DMS114 treated with DMSO at 0.1 percent for 48 hours (cell line): ENCODE data around the gene MYOT.
"Not testable (repeated sequence)": the region's sequence is repeated elsewhere in the genome, so short reads cannot be mapped to it uniquely, and the experiment has no call there.

Experiments
- DNase-seq: peaks from one replicate; lab custom pipeline; 2025; ENCODE audit not compliant: unreplicated experiment; lab: John Stamatoyannopoulos, UW

The MYOT gene

DNA sequence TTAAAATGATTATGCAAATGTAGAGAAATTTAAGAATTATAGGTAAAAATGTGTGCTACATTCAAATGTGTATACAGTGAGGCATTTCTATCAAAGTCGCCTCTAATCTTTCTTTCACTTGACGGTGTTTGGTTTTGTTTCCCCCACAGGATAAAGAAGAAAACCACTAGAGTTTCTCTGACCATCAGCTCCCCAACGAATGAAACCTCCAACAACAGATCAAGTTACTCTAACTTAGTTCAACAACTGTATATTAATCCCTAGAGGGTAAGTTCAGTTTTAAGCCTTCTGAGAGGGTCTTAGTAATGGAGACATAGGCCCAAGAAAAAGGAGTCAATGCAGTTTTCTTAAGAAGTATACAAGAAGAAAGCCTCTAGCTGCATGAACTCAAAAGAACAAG lies 11.5 kb upstream of the MYOT start:
- no peak for DNase-seq

DNA sequence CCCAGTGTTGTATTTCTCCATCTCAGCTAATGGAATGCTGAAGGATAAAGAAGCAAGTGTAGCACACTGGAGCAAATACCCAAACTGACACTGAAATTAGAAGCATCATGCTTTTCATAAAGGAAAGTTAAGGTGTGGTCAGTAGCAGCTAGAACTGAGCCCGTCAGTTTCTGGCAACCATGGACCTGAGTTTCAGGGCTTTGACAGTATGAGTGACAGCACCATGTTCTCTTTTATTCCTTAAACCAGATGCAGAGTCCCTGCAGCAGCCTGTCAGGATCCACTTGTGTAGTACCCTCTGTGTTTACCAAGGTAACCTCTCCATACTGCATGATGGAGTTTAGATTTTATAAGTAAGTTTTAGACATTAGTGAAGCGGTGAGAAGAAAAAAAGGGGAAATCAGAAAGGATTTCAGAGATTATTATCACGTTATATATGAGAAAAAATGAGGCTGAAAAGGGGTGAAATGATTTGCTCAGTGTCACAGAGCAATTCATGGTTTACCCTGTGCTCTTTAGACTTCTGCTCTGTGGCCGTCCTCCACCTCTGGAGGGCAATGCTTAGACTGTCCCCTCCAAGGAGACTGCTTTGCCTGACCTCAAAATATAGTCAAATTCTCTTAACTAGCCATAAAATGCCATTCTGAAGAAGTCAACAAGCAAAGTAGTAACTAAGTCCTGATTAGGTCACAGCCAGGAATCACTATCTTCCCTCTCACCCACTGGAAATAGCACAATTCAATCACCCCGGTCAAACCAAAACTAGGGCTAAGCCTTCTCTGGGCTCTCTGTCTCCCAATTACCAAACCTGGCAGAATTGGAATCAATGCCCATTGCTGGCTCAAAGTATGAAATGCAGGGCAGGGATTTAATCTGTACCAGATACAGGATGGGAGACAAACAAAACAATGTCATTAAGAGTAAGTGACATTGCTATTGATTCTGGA lies 10.5 kb upstream of the MYOT start:
- DNase-seq, result no peak

DNA sequence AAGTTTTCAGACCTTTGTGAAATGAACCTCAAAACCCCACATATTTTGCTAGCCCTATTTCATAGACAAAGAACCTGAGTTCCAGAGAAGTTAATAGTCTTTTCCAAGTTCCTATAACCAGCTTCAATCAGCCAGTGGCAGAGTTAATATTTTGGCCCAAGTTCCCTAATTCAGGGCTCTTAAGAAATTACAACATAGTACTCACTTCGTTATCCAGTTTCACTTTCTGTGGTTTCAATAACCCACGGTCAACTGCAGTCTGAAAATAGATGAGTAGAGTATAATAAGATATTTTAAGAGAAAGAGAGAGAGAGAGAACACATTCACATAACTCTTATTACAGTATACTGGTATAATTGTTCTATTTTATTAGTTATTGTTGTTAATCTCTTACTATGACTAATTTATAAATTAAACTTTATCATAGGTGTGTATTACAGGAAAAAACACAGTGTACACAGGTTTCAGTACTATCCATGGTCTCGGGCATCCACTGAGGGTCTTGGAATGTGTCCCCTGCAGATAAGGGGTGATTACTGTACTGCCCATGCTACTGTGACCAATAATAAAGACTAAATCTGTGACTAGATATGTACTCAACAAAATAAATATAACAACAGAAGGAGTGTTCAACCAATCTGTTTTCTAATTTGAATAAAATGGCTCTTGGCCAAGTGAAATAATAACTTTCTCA lies 9.3 kb upstream of the MYOT start:
- DNase-seq, result no peak

DNA sequence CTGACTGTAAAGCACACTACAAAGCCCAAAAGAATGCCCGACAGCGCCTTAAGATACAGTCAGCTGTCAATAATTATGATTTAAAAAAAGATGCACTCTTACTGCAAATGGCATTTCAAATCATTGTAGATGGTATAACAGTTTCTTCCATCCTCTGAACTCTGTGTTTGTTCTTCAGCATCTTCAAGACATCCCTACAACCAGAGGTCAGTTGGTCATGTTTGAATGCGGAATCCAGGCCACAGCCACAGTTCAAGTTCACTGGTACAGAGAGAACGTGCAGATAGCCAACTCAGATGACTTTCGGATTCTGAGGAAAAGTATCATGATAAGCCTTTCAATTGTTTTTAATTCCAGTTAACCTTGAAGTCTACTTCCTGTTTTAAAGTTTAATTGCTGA lies 8.7 kb upstream of the MYOT start:
- DNase-seq, result no peak

DNA sequence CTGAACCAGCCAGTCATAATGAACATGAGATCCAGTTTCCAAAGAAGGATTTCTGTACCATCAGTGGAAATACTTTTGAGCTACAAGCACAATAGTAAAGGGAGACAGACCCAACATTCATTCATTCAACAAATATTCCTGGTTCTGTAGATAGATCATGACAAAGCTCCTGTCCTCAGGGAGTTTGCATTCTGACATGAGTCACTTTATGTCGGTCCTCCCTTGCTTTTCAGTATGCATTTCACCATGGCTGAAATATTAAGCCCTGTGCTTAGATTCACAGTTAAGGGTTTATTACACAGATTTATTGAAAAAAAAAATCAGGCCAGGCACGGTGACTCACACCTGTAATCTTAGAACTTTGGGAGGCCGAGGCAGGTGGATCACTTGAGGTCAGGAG lies 5.4 kb upstream of the MYOT start:
- DNase-seq, result no peak

DNA sequence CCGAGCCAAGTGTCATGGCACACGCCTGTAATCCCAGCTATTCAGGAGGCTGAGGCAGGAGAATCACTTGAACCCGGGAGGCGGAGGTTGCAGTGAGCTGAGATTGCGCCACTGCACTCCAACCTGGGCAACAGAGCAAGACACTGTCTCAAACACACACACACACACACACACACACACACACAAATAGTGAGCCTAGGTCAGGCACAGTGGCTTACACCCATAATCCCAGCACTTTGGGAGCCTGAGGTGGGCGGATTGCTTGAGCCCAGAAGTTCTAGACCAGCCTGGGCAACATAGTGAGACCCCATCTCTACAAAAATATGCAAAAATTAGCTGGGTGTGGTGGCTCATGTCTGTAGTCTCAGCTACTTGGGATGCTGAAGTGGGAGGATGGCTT lies 4.0 kb upstream of the MYOT start:
- DNase-seq, result not testable (repeated sequence)

DNA sequence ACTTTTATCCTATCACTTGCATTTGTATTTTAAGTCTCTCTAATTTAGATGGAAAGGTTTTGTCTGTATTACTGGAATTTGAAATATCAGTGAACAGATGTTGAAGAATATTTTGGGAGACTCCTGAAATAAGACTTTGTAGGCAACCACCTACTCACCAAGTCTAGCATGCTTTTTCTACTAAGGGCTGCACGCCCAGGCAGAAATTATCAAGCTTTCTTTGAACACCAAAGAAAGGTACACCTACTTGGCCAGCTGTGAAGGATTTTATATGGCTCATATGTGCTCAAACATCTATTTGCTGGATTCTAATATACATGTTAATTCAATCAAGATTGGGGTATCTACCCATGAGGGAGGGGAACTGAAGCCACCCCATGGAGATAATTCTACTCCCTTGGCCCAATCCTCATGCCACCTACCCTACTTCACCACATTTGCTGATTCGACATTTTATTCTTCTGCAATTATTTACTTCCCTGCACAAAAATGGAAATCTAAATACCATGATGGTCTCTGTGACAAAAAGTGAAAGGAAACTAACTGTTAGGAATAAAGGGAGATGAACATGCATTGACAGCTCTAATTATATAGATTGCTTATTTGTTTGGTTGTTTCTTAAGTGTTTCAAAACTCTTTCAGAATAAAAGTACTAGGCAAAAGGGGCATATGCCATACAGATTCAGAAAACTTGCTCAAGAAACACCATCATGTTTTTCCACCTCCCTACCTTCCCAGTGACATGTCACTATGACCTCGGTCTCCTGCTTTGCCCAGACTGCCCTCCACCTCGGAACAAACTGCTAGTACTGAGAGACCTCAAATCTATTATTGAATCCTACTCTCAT lies 895 bp upstream of the MYOT start:
- DNase-seq, result no peak

DNA sequence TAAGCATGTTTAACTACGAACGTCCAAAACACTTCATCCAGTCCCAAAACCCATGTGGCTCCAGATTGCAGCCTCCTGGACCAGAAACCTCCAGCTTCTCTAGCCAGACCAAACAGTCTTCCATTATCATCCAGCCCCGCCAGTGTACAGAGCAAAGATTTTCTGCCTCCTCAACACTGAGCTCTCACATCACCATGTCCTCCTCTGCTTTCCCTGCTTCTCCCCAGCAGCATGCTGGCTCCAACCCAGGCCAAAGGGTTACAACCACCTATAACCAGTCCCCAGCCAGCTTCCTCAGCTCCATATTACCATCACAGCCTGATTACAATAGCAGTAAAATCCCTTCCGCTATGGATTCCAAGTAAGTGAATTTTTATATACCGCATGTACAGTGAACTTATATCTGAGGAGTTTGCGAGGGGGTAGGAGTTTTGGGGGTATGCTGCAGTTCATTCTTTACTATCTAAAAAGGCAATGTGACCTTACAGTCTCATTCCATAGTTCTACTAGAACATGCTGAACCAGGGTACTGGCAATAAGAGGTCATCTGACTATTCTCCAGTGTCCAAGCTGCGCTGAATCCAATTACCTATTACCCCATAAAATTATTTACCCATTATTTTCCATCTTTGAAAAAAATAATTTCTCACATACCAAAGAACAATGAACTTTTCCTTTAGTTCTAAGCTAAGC lies 3.1 kb downstream of the MYOT start:
- no peak for DNase-seq

DNA sequence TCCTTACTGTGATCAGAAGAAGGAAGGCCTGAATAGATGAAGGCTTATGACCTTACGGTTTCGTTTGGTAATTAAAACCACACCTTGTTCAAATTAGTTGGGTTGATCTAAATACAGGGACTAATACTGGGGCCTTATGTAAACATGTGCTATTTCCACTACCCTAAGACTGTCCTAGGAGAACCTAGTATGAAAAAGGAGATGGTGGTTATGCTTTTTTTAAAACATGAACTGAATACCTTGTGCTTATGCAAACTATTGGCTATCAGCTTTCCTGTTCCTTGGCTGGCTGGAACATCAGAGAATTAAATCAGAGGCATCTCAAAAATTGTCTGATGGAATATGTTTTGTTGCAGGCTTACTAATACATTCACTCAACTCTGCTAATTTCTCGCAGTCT lies 3.9 kb downstream of the MYOT start:
- no peak for DNase-seq

DNA sequence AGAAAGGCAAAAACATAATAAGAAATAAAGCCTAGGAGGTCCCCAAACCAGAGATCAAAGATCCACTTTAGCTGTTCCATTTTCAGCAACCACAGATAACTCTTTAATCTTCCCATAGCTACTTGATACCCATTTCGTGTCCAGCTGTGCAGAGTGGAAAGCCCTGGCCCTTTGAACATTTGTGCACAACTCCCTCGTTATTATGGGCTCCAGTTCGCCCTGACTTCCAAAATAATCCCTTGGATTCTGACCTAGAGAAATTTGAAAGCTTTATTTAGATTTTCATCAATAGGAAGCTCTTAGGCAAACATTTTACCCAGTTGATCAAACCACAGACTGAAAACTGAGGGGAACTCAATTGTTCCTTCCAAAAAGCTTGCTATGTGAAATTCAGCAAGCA lies 4.8 kb downstream of the MYOT start:
- no peak for DNase-seq

DNA sequence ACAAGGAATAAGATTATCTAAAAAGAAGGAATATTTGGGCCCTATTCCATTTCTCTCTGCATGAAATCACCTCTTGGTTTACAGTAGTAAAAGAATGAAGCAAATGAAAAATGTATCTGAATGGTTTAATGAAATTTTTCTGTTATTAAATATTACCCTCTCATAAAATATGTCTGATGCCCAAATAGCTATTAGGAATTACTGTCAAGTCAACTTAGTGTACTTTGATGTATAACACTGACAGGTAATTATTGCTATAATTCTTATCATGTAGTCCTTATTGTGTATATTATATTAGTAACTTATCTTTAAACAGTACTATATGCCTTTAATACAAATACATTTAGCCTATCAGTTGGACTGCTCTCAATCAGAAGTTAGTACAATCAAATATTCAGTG lies 8.4 kb downstream of the MYOT start:
- DNase-seq, result no peak

DNA sequence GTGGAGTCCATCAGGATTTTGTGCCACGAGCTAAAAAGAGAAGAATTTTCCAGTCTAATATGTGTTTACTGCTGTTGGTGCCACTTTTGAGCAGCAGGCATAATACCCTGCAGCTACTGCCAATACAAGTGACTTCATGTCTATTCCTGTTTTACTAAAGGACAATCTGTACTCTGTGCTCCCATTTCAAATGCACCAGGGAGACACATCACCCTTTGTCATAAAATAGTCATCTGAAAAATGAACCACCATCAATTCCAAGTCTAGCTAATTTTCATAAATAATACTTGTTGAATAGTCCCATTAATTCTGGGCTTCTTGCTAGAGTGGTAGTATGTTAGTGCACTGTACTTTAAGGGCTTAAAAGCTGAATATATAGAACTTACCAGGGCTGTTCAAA lies 12.7 kb downstream of the MYOT start:
- DNase-seq, result no peak

DNA sequence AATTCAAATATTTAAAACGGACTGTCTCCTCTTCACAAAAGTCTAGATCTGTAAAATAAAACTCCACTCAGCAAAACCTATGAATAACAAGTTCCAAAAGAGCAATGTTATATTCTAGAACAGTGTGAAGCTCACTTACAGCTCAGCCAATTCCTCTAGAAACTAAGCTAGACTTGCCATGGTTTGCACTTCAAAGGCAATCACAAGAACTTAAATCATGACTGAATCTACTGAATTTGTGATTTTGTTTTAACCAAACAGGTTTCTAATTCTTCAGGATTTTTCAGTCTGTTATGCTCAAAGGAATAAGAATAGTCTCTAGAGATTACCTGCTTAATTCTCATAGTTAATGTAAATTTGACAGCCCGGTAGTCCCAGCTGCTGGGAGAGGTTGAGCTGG lies 20.2 kb downstream of the MYOT start:
- no peak for DNase-seq

DNA sequence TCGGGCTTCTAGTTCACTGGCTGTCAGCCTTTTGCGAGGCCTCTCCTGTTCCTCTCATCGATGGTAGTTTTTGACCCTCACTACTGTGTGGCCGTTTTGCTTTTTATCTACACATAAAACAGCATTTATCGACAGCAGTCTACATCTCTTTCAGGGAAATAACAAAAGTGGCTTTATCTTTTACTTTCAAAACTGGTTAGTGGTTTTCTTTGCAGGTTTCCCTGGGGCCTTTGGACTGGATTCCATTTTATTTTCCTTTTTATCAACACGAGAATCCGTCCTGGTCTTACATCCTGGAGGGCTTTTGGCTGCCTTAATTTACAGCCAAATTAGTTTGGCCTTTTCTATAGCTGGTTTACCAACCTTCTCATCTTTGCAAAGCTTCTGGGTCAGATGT lies 20.8 kb downstream of the MYOT start:
- no peak for DNase-seq

DNA sequence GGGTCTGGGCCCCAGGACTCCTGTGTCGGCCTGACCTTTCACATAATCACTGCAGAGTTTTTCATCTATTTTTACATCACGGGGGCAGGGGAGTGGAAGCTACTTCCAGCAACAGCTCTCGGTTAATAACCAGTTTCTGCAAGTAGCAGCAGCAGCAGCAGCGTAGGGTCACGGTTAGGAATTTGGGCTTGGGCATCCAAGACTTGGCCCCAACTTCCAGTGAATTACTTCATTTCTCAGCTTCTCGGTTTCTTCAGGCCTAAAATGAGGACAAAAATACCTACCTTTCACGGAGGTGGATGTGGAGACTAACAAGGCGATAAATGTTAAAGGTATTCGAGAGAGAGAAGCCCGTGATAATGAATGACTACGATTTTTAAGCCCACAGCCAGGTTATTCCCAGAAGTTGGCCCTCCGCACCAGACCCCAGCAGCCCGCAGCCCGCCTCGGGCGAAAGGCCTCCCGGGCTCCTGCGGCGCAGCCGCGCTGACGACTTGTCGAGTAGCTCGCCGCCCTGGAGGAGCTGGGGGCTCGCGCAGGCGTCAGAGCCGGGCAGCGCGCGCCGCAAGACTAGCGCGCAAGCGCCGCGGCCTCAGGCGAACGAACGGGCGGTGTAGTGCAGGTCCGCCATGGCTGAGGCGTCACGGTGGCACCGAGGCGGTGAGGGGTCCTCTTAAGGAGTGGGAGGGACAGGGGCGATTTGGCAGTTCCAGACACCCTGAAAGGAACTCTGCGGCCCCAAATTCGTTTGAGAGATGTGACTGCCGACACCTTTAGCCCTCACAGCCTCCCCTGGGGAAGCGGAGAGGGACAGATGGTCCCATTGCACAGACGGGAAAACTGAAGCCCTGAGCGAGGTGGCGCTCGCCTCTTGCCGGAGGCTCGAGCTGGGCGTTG lies 21.5 kb downstream of the MYOT start, which contains the start of gene PKD2L2:
Gene PKD2L2 (plus strand): TSS at position 595 of the 897 bp plus-strand sequence. CDS start 35 bp downstream, at position 630.
- peak; percentile 90 for DNase-seq

DNA sequence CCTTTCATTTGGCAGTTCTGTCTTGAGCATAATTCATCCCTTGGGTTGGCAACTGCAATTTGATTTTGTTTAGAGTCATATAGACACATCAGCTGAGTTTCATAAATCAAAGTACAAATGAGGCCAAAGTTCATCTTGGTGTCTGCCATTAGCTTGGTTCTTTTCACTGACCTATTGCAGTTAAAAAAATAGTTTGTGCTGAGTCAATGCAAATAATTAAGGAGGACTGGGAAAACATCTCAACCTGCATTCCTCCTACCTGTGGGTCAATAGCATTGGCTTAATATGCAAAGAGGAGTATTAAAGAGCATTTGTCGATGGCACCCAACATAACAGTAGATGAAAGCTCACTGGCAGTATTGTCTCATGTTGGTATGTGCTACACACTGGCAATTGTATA lies 23.2 kb downstream of the MYOT start:
- no peak for DNase-seq

DNA sequence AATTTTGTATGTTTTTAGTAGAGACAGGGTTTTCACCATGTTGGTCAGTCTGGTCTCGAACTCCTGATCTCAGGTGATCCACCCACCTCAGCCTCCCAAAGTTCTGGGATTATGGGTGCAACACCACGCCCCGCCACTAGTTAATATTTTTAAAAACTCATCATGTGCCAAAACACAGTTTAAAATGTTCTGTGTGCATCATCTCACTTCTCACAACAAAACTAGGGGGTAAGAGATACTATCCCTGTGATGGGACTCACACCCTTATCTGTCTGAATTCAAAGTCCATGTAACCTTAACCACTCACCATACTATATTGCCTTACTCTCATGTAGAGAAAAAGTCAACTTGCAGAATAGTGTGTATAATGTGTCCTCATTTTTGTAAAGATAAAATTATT lies 24.2 kb downstream of the MYOT start:
- DNase-seq, result no peak

DNA sequence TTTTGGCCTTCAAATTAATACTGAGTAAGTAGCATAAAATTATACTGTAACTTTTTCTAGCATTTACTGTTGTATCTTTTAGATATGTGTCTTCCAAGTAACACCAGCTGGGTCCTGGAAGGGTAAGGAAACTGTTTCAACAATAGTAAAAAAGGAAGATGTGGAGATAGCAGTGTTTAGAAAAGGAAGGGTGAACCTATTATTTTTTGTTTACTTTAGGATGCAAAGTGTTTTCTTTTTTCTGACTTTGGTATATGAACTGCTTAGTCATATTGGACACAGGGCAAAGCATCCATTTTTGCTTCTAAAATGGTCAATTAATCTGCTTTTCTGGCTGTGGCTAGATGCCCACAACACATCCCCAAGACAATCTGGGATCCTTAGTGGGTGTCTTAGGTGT lies 26.9 kb downstream of the MYOT start:
- DNase-seq, result no peak

DNA sequence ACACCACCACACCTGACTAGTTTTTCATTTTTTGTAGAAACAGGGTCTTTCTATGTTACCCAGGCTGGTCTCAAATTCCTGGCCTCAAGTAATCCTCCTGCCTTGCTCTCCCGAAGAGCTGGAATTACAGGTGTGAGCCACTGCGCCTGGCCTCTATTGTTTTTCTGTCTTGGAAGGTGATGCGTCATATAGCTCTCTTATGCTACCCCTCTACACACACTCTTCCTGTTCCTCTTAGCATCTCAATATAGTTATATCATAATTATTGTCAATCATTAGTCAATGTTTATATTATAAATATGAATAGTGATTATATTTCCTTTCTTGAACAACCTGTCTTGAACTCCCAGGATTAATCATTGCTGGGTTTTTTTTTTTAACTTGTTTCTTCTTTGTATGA lies 28.9 kb downstream of the MYOT start:
- DNase-seq, result no peak

DNA sequence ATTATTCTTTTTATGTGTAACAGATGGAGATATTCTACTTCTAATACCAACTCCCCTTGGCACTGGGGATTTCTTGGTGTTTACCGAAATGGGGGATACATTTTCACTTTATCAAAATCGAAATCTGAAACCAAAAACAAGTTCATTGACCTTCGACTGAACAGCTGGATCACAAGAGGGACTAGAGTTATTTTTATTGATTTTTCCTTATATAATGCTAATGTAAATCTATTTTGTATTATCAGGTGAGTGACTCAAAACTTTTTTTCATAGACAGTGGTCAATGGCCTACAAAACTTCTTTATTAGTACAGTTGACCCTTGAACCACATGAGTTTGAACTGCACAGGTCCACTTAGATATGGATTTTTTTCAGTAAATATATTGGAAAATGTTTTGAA lies 31.8 kb downstream of the MYOT start:
- DNase-seq, result no peak
